Activated CD8-positive, alpha-beta memory T cell treated with anti-CD3 and anti-CD28 coated beads for 1 hour (primary cell): ENCODE results near the gene TRAK2.
"Not testable (repeated sequence)": the region's sequence is repeated elsewhere in the genome, so short reads cannot be mapped to it uniquely, and the experiment has no call there.

ENCODE experiments used
- DNase-seq, 2 donors: peaks; one replicate each; pipeline ENCODE4 v3.0.0-alpha.2; 2020; ENCODE audit warnings: low read depth in 1 of 2; ENCODE audit errors: extremely low read depth in 1 of 2

Gene TRAK2

GRCh38 chr2:201450954-201451291 is 335 bp downstream of the TRAK2 start:
- DNase-seq: peak in 1 of 2 donors; percentile 24

DNA sequence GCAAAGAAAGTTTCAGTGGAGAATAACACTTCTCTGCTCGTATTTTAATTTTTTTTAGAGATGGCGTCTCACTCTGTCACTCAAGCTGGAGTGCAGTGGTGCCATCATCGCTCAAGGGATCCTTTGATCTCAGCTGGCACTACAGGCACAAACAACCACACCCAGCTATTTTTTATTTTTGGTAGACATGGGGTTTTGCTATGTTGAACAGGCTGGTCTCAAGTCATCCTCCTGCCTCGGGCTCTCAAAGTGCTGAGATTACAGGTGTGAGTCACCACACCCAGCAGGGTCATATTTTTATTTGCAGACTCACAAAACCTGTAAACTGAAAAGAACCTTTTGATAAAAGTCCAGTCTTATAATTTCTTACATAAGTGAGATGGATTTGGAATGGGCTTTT is 2.6 kb downstream of the TRAK2 start:
- peak in 1 of 2 donors; percentile 3 for DNase-seq

GRCh38 chr2:201448061-201448460 is 3.2 kb downstream of the TRAK2 start:
- no peak for DNase-seq

DNA sequence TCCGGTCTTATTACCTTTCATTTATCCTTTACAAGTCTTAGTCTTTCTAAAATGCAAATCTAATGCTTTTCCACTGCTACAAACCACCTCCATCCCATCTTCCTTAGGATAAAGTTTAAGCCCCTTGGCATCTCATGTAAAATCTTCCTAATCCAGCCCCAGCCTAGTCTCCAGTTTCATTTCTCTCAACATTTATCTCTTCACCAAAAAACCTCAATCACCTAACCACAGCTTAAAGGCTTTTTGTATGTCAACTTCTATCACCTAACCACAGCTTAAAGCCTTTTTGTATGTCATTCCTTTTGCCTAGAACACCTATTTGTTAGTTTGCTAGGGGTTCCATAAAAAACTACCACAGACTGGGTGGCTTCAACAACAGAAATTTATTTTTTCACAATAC is 4.2 kb downstream of the TRAK2 start:
- no peak for DNase-seq

- DNase-seq: no peak
Measured at GRCh38 chr2:201444746-201445465, 6.4 kb downstream of the TRAK2 start.

- DNase-seq: no peak
Measured at GRCh38 chr2:201441409-201441808, 9.8 kb downstream of the TRAK2 start.

GRCh38 chr2:201440182-201440581 is 11.1 kb downstream of the TRAK2 start:
- no peak for DNase-seq

DNA sequence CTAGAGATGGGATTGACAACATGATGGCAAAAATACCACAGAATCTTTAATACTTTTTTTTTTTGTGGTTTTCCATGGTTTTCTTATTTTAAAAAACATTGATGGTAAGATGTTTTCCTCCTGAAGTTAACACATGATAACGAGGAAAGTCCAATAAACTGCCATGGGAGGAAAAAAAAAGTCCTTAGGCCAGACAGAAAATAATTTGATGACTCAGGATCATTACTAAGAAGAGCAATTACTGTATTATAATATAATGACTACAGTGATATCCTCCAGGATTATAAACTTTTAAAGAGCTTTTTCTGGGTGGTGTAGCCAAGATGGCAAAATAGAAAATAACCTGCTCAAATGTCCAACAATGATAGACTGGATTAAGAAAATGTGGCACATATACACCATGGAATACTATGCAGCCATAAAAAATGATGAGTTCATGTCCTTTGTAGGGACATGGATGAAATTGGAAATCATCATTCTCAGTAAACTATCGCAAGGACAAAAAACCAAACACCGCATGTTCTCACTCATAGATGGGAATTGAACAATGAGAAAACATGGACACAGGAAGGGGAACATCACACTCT is 11.8 kb downstream of the TRAK2 start:
- DNase-seq: not testable (repeated sequence)

DNA sequence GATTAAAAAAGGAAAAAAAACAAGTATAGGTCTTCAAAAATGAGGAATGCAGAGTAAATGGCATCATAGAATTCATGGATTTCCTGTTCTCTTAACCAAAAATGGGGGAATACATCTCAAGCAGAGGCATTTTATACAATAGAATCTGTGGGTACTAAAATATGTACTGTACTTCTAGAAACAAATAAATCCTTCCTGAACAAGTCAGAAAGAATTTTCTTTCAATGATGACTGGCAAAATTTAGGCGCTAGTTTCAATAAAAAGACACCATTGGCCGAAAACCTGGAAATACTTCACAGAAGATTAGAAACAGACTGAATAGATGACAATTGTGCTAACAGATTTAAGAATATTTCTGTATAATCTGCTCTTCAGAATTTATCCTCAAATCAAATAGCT is 15.1 kb downstream of the TRAK2 start:
- DNase-seq: no peak

- no peak for DNase-seq
Measured at GRCh38 chr2:201433394-201433995, 17.8 kb downstream of the TRAK2 start.

GRCh38 chr2:201432621-201433393 is 18.5 kb downstream of the TRAK2 start:
- no peak for DNase-seq

- DNase-seq: no peak
Measured at GRCh38 chr2:201432038-201432620, 19.1 kb downstream of the TRAK2 start.

GRCh38 chr2:201430839-201431238 is 20.4 kb downstream of the TRAK2 start:
- DNase-seq: no peak

- DNase-seq: not testable (repeated sequence)
Measured at GRCh38 chr2:201430322-201430721, 20.9 kb downstream of the TRAK2 start.

DNA sequence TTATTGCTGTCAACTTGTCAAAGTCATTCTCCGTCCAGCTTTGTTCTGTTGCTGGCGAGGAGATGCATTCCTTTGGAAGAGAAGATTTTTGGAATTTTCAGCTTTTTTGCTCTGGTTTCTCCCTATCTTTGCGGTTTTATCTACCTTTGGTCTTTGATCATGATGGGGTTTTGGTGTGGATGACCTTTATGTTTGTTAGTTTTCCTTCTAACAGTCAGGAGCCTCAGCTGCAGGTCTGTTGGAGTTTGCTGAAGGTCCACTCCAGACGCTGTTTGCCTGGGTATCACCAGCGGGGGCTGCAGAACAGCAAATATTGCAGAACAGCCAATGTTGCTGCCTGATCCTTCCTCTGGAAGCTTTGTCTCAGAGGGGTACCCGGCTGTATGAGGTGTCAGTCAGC is 21.4 kb downstream of the TRAK2 start:
- DNase-seq: not testable (repeated sequence)

DNA sequence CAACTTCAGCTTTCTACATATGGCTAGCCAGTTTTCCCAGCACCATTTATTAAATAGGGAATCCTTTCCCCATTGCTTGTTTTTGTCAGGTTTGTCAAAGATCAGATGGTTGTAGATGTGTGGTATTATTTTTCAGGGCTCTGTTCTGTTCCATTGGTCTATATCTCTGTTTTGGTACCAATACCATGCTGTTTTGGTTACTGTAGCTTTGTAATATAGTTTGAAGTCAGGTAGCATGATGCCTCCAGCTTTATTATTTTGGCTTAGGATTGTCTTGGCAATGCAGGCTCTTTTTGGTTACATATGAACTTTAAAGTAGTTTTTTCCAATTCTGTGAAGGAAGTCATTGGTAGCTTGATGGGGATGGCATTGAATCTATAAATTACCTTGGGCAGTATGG is 22.9 kb downstream of the TRAK2 start:
- DNase-seq: not testable (repeated sequence)

GRCh38 chr2:201425952-201426351 is 25.3 kb downstream of the TRAK2 start:
- DNase-seq: no peak

GRCh38 chr2:201420442-201421113 is 30.7 kb downstream of the TRAK2 start:
- no peak for DNase-seq

GRCh38 chr2:201419986-201420385 is 31.3 kb downstream of the TRAK2 start:
- no peak for DNase-seq

GRCh38 chr2:201419057-201419635 is 32.1 kb downstream of the TRAK2 start:
- no peak for DNase-seq
